ENCODE results near the gene PFKFB4.

PFKFB4 gene

DNA sequence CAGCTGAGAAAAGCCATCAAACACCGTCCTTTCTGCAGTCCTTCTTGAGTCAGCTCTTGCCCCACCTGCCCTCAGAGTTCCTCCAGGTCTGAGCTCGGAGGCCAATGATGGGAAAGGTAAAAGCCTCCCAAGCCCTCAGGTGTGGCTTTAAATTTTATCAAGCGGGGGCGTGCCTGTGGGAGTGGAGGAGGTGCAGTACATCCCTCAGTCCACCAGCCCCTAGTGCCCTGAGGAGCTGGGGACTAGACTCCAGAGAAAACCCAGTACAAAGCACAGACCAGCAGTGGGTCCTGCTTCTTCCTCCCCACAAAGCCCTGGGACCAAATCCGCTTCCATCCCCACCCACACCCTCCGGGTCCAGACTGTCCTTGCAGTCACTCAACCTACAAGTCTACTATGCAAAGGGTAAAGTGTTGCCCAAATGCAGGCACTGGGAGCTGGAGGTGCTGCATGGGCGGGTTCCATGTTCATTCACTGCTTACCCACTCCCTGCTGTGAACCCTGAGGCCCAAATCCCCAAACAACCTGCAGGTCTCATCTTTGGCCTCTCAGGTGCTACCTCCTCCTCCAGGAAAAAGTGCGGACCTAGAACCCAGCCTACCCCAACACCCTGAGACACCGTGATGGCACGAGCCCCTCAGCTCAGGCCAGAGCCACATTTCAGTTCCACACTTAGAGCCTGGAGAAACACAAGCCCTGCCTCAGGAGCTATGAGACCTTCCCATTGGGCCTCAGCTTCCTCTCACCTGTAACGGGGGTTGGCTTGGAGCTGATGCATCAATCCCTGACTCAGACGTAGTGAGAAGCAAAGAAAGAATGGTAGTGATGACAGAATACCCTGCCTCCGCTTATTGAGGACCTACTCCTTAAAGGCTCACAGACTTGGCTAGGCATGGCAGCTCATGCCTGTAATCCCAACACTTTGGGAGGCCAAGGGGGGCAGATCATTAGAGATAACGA lies 2.4 kb downstream of the PFKFB4 start:
- H3K9me3 ChIP-seq (ENCODE audit: control insufficient read depth, insufficient read depth, low read depth, low read length) = no peaks in the 10 kb centered on the region
- no peak overlapping the region for H3K4me3 ChIP-seq (ENCODE audit: low read depth, low read length)
- H3K36me3 ChIP-seq (ENCODE audit: control insufficient read depth in 2 of 2, insufficient read depth in 1 of 2, low read length in 2 of 2) = no peaks in the 10 kb centered on the region
- no peak overlapping the region for H3K27ac ChIP-seq (ENCODE audit: extremely low read depth, low read depth, low read length)
- ChIA-PET CTCF (interaction anchor here (0.5 to 3.0 kb wide), 4 partner anchors 10 to 283 kb away, joined by 3 to 15 read pairs (median 3); no protein-coding TSS in a partner anchor), POLR2A (interaction anchor here (1.4 kb wide), 1 partner anchor 114 kb away, joined by 3 read pairs; the partner anchor contains the start of gene CCDC51)
- H3K4me1 ChIP-seq (ENCODE audit: control insufficient read depth, insufficient read depth, low read length) = no peaks in the 10 kb centered on the region
- no peak for TF ChIP-seq SCRT1 (tag by site-specific recombination; IDR thresholded peaks at IDR 0.05; ENCODE audit: borderline replicate concordance)
- no peak for TF ChIP-seq ZNF521 (tag by site-specific recombination; IDR thresholded peaks at IDR 0.05)
- TF ChIP-seq ZXDB (tag by site-specific recombination; IDR thresholded peaks at IDR 0.05) = no peak
- no peak for TF ChIP-seq ZFP3 (tag by site-specific recombination; IDR thresholded peaks at IDR 0.05; ENCODE audit: low read depth)
- TF ChIP-seq SP2 (tag by site-specific recombination; IDR thresholded peaks at IDR 0.05) = no peak
- no peak for TF ChIP-seq ZNF311 (tag by site-specific recombination; IDR thresholded peaks at IDR 0.05; ENCODE audit: borderline replicate concordance)
- no peak for TF ChIP-seq ZNF132 (tag by site-specific recombination; IDR thresholded peaks at IDR 0.05; ENCODE audit: borderline replicate concordance)
- TF ChIP-seq ZBTB48 (tag by site-specific recombination; IDR thresholded peaks at IDR 0.05) = no peak
- TF ChIP-seq ZNF555 (tag by site-specific recombination; conservative IDR thresholded peaks at IDR 0.05) = no peak
- TF ChIP-seq ZNF704 (tag by site-specific recombination; IDR thresholded peaks at IDR 0.05) = no peak
- TF ChIP-seq ZSCAN16 (tag by site-specific recombination; IDR thresholded peaks at IDR 0.05) = no peak
- no peak for TF ChIP-seq ZNF26 (tag by site-specific recombination; IDR thresholded peaks at IDR 0.05)
- TF ChIP-seq, protein P1, sequence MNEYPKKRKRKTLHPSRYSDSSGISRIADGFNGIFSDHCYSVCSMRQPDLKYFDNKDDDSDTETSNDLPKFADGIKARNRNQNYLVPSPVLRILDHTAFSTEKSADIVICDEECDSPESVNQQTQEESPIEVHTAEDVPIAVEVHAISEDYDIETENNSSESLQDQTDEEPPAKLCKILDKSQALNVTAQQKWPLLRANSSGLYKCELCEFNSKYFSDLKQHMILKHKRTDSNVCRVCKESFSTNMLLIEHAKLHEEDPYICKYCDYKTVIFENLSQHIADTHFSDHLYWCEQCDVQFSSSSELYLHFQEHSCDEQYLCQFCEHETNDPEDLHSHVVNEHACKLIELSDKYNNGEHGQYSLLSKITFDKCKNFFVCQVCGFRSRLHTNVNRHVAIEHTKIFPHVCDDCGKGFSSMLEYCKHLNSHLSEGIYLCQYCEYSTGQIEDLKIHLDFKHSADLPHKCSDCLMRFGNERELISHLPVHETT (tag by site-specific recombination; IDR thresholded peaks at IDR 0.05) = no peak

DNA sequence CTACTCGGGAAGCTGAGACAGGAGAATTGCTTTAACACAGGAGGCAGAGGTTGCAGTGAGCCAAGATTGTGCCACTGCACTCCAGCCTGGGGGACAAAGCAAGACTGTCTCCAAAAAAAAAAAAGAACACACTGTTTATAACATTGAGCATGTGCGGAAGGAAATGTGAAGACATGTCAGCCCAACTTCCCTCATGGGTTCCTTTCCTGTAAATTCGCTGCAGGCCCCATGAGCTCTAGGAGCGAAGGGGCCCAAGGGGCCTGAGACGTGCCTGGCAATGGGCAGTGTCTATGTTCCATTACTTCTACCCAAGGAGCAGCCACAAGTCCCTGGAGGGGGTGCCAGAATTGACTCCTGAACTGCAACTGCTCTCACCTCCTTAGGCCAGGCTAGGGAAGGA lies 3.2 kb downstream of the PFKFB4 start:
- Histone ChIP-seq H3K4me1 (ENCODE audit: control insufficient read depth, insufficient read depth, low read length) (no peaks in the 10 kb centered on the region), H3K9me3 (ENCODE audit: control insufficient read depth, insufficient read depth, low read depth, low read length) (no peaks in the 10 kb centered on the region), H3K4me3 (ENCODE audit: low read depth, low read length) (no peak overlapping the region), H3K27ac (ENCODE audit: extremely low read depth, low read depth, low read length) (no peak overlapping the region), H3K36me3 (ENCODE audit: control insufficient read depth in 2 of 2, insufficient read depth in 1 of 2, low read length in 2 of 2) (no peaks in the 10 kb centered on the region)
- TF ChIP-seq ZBTB44 (tag by site-specific recombination; IDR thresholded peaks at IDR 0.05) = no peak
- no peak for TF ChIP-seq ZNF792 (tag by site-specific recombination; IDR thresholded peaks at IDR 0.05)
- ChIA-PET POLR2A (interaction anchor here (0.5 to 1.4 kb wide), 2 partner anchors 114 to 152 kb away, joined by 3 to 4 read pairs; partner anchors contain the start of gene CCDC51), CTCF (interaction anchor here (0.6 to 3.0 kb wide), 3 partner anchors 9 to 153 kb away, joined by 3 to 15 read pairs (median 7); no protein-coding TSS in a partner anchor)
